T-helper 17 cell (primary cell): Measurements from ENCODE around the gene PLA2G4F. TPM values are rescaled to one million over a fixed set of nuclear protein-coding genes. Genes with fewer than 3 reads are reported as not detected.
A peak's percentile ranks its signal among the peaks of the same experiment; 100 is the strongest.

ENCODE experiments used
- ATAC-seq: fragments of 150-1000 bp; cut with Tn5 transposase; 2 replicates; pipeline ENCODE4 v1.10.0; 2021; ENCODE audit warnings: mild to moderate bottlenecking, moderate library complexity
- DNase-seq, 3 donors: peaks; one replicate each; pipeline versions ENCODE4 v3.0.0 to v3.0.0-alpha.2; 2020 to 2021
- H3K9me3 ChIP-seq: one replicate; pipeline ENCODE4 v1.7.0; 2013; ENCODE audit warnings: low read length, mild to moderate bottlenecking; ENCODE audit not compliant: control insufficient read depth, poor library complexity, severe bottlenecking
- H3K27ac Mint-ChIP-seq: one replicate; pipeline ENCODE4 v1.8.0; 2022; ENCODE audit warnings: mild to moderate bottlenecking, moderate library complexity, mixed read lengths
- H3K27me3 Mint-ChIP-seq: one replicate; pipeline ENCODE4 v1.8.0; 2022; ENCODE audit warnings: mixed read lengths
- H3K36me3 Mint-ChIP-seq: one replicate; pipeline ENCODE4 v1.8.0; 2022; ENCODE audit warnings: low read depth, mixed read lengths
- H3K4me1 Mint-ChIP-seq: one replicate; pipeline ENCODE4 v1.8.0; 2022; ENCODE audit warnings: mild to moderate bottlenecking, mixed read lengths
- H3K4me3 Mint-ChIP-seq: one replicate; pipeline ENCODE4 v1.8.0; 2022; ENCODE audit warnings: mild to moderate bottlenecking, moderate library complexity, mixed read lengths
- total RNA-seq, 4 donors: library from RNA in 2 of 4; stranded (reverse) in 2 of 4; gene quantifications; one replicate each; pipeline ENCODE4 v1.2.3 and lab custom pipeline; 2022 to 2026

Gene PLA2G4F
- total RNA-seq, 2 donors from 2014 or later = not detected

DNA sequence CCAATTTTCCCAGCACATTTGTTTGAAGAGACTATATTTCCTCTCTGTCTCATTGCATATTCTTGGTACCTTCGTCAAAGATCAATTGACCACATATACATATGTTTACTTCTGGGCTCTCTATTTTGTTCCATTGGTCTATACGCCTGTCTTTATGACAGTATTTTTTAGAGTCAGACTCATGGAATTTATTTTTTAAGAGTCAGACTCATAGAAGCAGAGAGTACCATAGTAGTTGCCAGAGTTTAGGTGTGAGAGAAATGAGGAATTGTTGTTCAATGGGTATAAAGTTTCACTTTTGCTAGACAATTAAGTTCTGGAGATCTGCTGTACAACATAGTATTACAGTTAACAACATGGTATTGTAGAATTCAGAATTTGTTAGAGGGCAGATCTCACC is 27.1 kb downstream of the PLA2G4F start:
- Mint-ChIP-seq H3K36me3 (no peaks in the 10 kb centered on the region), H3K27me3 (peaks cover 56% of the 10 kb centered on the region), H3K4me3 (no peak overlapping the region), H3K27ac (no peak overlapping the region), H3K4me1 (peaks cover 5% of the 10 kb centered on the region)
- H3K9me3 ChIP-seq = no peaks in the 10 kb centered on the region
- DNase-seq = no peak
- ATAC-seq = no peak

DNA sequence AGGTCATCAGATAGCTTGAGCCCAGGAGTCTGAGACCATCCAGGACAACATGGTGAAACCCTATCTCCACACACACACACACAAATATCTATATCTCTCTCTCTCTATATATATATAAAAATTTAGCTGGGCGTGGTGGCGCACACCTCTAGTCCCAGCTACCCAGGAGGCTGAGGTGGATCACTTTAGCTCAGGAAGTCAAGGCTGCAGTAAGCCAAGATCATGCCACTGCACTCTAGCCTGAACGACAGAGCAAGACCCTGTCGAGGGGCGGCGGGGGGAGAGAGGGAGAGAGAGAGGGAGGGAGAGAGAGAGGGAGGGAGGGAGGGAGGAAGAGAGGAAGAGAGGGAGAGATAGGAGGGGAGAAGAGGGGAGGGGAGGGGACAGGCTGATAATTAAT is 28.0 kb downstream of the PLA2G4F start:
- ATAC-seq = no peak
- no peaks in the 10 kb centered on the region for H3K36me3 Mint-ChIP-seq
- DNase-seq = no peak
- peaks cover 49% of the 10 kb centered on the region for H3K27me3 Mint-ChIP-seq
- no peak overlapping the region for H3K4me3 Mint-ChIP-seq
- peaks cover 5% of the 10 kb centered on the region for H3K4me1 Mint-ChIP-seq
- H3K27ac Mint-ChIP-seq = no peak overlapping the region
- H3K9me3 ChIP-seq = no peaks in the 10 kb centered on the region

DNA sequence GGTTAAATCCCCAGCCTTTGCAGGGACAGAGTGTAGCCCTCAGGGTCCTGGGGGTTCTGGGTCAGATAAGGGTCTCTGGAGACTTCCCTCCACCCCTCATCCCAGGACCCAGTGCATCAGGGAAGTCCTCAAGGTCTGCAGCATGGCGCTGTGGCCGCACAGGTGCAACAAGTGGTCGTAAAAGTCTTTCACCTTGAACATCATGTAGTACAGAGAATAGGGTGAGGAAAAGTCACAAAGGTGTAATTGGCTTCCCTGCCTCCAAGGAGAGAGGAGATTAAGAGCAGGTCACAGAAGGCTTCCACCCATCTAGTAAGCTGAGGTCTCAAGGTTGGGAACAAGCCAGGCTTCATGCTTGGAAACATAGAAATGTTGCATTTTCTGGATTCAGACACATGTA is 32.9 kb downstream of the PLA2G4F start:
- Mint-ChIP-seq H3K27ac (no peak overlapping the region), H3K4me3 (no peak overlapping the region), H3K4me1 (peaks cover 4% of the 10 kb centered on the region), H3K36me3 (no peaks in the 10 kb centered on the region), H3K27me3 (peaks cover 32% of the 10 kb centered on the region)
- no peak for DNase-seq
- H3K9me3 ChIP-seq = no peaks in the 10 kb centered on the region
- no peak for ATAC-seq

DNA sequence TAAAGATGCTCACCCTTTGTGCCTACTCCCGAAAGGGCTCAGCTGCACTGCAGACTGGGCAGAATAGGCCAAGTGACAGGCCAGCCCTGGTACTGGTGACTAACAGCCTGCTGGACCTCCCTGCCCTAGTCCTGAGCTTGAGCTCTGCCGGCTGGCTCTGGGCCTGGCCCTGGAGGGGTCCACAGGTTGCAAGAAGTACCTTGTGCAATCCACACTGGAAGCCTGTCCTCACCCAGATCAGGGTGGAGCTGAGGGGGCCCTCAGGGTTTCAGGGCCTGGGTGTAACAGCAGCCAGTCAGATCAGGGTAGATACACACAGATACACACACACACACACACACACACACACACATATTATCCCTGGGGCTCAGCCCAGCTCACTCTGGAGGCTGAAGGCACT is 34.8 kb downstream of the PLA2G4F start:
- no peaks in the 10 kb centered on the region for H3K9me3 ChIP-seq
- Mint-ChIP-seq H3K4me3 (no peak overlapping the region), H3K27ac (no peak overlapping the region), H3K4me1 (peaks cover 4% of the 10 kb centered on the region), H3K36me3 (no peaks in the 10 kb centered on the region), H3K27me3 (peaks cover 23% of the 10 kb centered on the region)
- ATAC-seq (no peak), DNase-seq (no peak)

DNA sequence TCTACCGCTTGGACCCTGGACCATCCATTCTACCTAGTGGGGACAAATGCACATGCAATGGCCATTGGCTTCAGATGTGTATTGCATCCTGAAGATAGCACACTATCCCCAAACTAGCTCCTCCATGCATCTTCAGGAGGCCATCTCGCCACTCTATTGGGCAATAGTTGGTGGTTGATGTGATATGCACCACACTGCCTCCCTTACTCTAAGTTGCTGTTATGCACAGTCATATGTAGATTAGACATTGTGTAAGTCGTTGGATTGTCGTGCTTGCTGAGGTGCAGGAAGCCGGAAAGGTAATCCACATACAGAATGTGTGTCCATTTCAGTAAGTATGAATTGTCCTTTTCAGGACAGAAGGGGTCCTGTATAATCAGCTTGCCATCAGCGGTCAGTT is 35.4 kb downstream of the PLA2G4F start:
- Mint-ChIP-seq H3K27ac (no peak overlapping the region), H3K4me3 (no peak overlapping the region), H3K27me3 (peaks cover 23% of the 10 kb centered on the region)

DNA sequence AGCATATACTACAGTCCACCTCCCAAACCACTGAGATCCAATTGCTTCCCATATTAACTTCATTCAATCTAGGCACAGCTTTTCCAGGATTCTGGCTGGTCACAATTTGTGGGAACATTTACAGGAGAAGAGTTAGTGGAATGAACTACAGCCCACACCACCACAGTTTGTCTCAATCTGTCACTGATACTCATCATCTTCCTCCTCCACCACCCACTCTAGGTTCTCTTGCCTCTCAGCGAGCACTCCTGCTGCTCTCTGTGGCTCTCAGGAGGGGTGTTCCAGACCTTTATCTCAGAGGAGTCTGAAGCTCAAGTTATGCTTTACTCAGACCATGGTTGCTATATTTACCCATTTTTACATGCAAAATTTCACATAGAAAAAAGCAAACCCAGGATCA is 36.2 kb downstream of the PLA2G4F start:
- Mint-ChIP-seq H3K4me1 (peaks cover 4% of the 10 kb centered on the region), H3K4me3 (no peak overlapping the region), H3K27me3 (peaks cover 17% of the 10 kb centered on the region), H3K27ac (no peak overlapping the region), H3K36me3 (no peaks in the 10 kb centered on the region)
- ATAC-seq (no peak), DNase-seq (no peak)
- no peaks in the 10 kb centered on the region for H3K9me3 ChIP-seq

More for the DNA sequence above, 35.4 kb downstream of the PLA2G4F start:
- H3K36me3 Mint-ChIP-seq = no peaks in the 10 kb centered on the region
- H3K4me1 Mint-ChIP-seq = peaks cover 4% of the 10 kb centered on the region
- DNase-seq (no peak), ATAC-seq (no peak)
- no peaks in the 10 kb centered on the region for H3K9me3 ChIP-seq

DNA sequence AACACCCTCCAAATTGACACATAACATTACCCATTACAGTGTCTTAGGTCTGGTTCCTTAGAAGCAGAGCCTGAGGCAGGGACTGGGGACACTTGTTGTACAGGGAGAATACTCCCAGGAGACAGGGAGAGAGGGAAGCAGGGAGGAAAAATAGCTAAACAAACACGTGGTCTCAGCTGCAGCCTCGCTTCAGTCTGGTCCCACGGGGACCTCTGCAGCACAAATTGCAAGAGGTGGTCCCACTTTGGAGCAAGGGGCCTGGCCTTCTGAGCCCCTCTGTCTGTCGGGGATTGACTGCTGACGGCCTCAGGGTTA is 37.0 kb downstream of the PLA2G4F start:
- Mint-ChIP-seq H3K36me3 (no peaks in the 10 kb centered on the region), H3K4me3 (no peak overlapping the region), H3K4me1 (peaks cover 4% of the 10 kb centered on the region), H3K27ac (no peak overlapping the region), H3K27me3 (peaks cover 15% of the 10 kb centered on the region)
- DNase-seq = no peak
- ATAC-seq = no peak
- H3K9me3 ChIP-seq = no peaks in the 10 kb centered on the region

DNA sequence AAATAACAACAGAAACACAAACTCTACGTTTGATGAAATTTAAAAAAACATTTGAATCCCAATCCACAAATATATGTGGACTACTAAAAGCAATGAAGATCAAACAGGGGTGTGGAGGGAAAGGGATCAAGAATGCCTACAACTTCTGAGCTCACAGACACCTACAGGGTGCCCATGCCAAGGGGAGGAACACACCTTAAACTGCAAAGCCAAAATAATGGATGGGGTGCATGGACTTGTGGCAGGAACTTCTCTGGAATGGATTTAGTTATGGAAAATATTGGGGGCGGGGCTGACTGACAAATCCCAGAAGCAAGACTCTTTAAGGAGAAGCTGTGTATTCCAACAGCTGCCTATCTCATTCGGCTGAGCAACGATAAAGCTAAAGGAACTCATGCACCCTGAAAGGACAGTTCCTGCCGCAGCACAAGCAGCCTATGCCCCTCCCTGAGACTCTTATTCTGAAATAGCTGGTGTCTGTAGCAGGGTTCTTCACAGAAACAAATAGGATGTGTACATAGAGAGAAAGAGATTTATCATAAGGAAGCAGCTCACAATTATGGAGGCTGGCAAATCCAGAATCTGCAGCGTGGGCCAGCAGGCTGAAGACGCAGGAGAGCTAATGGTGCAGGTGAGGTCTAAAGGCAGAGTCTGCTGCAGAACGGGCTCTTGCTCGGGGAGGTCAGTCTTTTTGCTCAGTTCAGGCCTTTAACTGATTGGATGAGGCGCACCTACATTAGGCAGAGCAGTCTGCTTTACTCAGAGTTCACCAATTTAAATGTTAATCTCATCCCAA is 37.6 kb downstream of the PLA2G4F start:
- H3K27ac Mint-ChIP-seq = no peak overlapping the region
- no peaks in the 10 kb centered on the region for H3K9me3 ChIP-seq
- peaks cover 15% of the 10 kb centered on the region for H3K27me3 Mint-ChIP-seq
- H3K36me3 Mint-ChIP-seq = no peaks in the 10 kb centered on the region
- no peak for DNase-seq
- peaks cover 4% of the 10 kb centered on the region for H3K4me1 Mint-ChIP-seq
- no peak overlapping the region for H3K4me3 Mint-ChIP-seq
- peak; percentile 33 for ATAC-seq

DNA sequence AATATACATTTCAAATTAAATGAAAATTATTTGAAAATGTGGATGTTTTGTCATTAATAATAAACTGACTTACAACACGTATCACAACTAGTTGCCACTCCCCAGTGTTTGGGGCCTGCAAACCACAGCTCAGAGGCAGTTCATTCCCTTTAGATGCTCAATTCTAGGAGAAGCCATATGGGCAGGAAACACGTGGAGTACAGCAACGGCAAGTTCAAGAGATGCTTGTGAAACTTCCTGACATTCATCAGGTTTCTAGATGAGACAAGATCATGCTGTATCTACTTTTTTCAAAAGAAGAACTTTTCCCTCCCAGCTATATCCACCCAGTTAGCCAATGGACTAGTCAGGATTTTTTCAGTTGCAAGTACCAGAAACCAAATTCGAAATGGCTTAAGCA is 44.5 kb downstream of the PLA2G4F start:
- Mint-ChIP-seq H3K4me3 (no peak overlapping the region), H3K4me1 (peaks cover 7% of the 10 kb centered on the region), H3K27ac (no peak overlapping the region), H3K36me3 (peaks cover 2% of the 10 kb centered on the region), H3K27me3 (peaks cover 38% of the 10 kb centered on the region)
- no peak for ATAC-seq
- H3K9me3 ChIP-seq = no peaks in the 10 kb centered on the region
- DNase-seq = no peak

DNA sequence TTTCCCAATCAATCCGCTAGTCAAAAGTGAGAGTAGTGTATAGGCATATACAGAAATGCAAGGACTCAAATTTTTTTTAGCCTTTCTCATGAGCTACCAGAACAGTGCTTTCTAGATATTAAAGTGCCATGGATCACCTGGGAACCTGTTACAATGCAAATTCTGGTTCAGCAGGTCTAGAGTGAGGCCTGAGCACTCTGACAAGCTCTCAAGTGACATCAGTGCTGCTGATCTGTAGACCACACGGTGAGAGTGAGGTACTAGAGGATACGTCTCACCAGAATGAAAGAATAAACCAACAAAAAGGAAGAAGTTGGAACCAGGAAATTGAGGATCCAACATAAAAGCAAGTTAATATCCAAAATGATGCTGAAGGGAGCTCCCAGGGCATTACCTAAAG is 46.1 kb downstream of the PLA2G4F start:
- no peak overlapping the region for H3K4me3 Mint-ChIP-seq
- no peaks in the 10 kb centered on the region for H3K9me3 ChIP-seq
- DNase-seq = no peak
- peaks cover 2% of the 10 kb centered on the region for H3K36me3 Mint-ChIP-seq
- H3K27ac Mint-ChIP-seq = no peak overlapping the region
- ATAC-seq = no peak
- H3K27me3 Mint-ChIP-seq = peaks cover 53% of the 10 kb centered on the region
- H3K4me1 Mint-ChIP-seq = peaks cover 7% of the 10 kb centered on the region

DNA sequence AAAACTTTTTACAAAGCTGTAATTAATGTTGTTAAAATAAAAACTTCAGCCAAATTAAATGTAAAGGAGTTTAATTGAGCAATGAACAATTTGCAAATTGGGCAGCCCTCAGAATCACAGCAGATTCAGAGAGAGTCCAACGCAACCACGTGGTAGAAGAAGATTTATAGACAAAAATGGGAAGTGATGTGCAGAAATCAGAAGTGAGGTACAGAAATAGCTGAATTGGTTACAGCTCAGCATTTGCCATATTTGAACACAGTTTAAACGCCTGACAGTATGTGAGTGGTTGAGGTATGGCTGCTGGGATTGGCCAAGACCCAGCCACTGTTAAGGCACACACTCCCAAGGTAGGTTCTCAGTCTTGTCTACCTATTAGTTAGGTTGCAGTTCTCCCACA is 47.6 kb downstream of the PLA2G4F start:
- Mint-ChIP-seq H3K4me3 (no peak overlapping the region), H3K4me1 (peaks cover 10% of the 10 kb centered on the region), H3K27ac (no peak overlapping the region), H3K27me3 (peaks cover 57% of the 10 kb centered on the region), H3K36me3 (peaks cover 2% of the 10 kb centered on the region)
- ATAC-seq (no peak), DNase-seq (no peak)
- H3K9me3 ChIP-seq = no peaks in the 10 kb centered on the region

DNA sequence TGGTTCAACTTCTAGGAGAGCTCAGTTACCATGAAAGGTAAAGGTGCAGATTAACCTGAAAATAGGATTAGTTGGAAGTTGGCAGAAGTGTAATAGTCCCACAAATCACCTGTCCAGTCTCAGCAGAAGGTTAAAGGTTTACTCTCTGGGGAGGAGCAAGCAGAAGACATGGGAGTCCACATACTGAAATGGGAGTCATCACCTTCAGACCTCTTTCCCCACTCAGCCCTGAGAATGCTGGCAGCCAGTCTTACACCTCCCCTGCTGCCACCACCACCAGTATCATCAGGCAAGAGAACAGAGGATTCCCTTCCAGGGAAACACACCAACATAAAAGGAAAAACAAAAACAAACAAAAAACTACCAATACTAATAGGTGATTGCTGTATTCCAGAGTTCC is 48.2 kb downstream of the PLA2G4F start:
- Mint-ChIP-seq H3K36me3 (peaks cover 2% of the 10 kb centered on the region), H3K27ac (no peak overlapping the region), H3K4me3 (no peak overlapping the region), H3K4me1 (peaks cover 10% of the 10 kb centered on the region), H3K27me3 (peaks cover 57% of the 10 kb centered on the region)
- no peaks in the 10 kb centered on the region for H3K9me3 ChIP-seq
- DNase-seq = no peak
- no peak for ATAC-seq

DNA sequence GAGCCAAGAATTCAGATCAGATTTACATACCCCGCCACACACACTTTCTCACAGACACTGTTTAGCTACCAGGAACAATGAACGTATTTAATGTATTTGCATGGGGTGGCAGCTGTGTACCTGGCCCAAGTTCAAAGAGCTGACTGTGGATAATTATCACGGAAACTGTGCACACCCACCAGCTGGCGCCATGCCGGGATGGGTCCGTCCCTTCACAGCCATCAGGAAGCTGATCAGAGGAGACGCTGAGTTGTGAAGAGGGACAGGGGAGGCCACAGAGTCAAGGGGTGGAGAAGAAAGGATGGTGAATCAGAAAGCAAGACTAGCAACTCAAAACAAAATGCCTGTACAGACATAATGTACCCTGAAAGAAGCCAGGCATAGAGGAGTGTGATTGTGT is 49.0 kb downstream of the PLA2G4F start:
- ATAC-seq (no peak), DNase-seq (no peak)
- H3K4me3 Mint-ChIP-seq = peak overlapping the region; percentile 60
- H3K27me3 Mint-ChIP-seq = peaks cover 62% of the 10 kb centered on the region
- H3K9me3 ChIP-seq = no peaks in the 10 kb centered on the region
- peaks cover 10% of the 10 kb centered on the region for H3K4me1 Mint-ChIP-seq
- H3K36me3 Mint-ChIP-seq = peaks cover 2% of the 10 kb centered on the region
- no peak overlapping the region for H3K27ac Mint-ChIP-seq

DNA sequence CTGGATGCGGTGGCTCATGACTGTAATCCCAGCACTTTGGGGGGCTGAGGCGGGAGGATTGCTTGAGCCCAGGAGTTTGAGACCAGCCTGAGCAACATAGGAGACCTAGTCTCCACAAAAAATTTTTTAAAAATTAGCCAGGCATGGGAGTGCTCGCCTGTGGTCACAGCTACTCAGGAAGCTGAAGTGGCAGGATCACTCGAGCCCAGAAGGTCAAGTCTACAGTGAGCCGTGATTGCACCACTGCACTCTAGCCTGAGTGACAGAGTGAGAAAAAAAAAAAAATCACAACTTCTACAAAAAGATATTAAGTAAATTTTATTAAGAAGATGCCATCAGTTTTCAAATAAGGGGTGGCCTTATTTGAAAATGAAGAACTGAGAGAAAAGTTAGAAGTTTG is 50.1 kb downstream of the PLA2G4F start:
- no peak overlapping the region for H3K4me3 Mint-ChIP-seq
- peaks cover 61% of the 10 kb centered on the region for H3K27me3 Mint-ChIP-seq
- ATAC-seq (no peak), DNase-seq (no peak)
- peaks cover 10% of the 10 kb centered on the region for H3K4me1 Mint-ChIP-seq
- H3K27ac Mint-ChIP-seq = no peak overlapping the region
- no peaks in the 10 kb centered on the region for H3K9me3 ChIP-seq
- H3K36me3 Mint-ChIP-seq = peaks cover 2% of the 10 kb centered on the region
